Measurements from ENCODE around the gene ELMO1.

ELMO1 gene

GRCh38 chr7:37282093-37282444, 166.6 kb downstream of the ELMO1 start:
- Histone ChIP-seq H3K18ac (ENCODE audit: low read length) (no peak overlapping the region), H3K9me3 (ENCODE audit: insufficient read depth, low read depth, low read length) (no peaks in the 10 kb centered on the region), H4K12ac (ENCODE audit: low read depth, low read length) (no peak overlapping the region), H3K4me2 (ENCODE audit: low read length) (no peak overlapping the region), H3K27ac (ENCODE audit: low read depth, low read length) (peak overlapping the region; percentile 74), H3K79me2 (ENCODE audit: control insufficient read depth, insufficient read depth, low read length, poor library complexity) (peaks cover 10% of the 10 kb centered on the region), H4K91ac (ENCODE audit: low read depth, low read length) (peak overlapping the region; percentile 62), H3K36me3 (ENCODE audit: control insufficient read depth in 1 of 2, insufficient read depth in 2 of 2, low read length in 2 of 2) (peaks cover 0 to 3% of the 10 kb centered on the region in 2 experiments), H2BK120ac (ENCODE audit: insufficient read depth, low read length, poor library complexity) (no peak overlapping the region), H3K4me1 (ENCODE audit: control insufficient read depth in 1 of 2, insufficient read depth in 2 of 2, low read length in 2 of 2) (peaks cover 31 to 41% of the 10 kb centered on the region in 2 experiments), H2BK12ac (ENCODE audit: low read length) (peak overlapping the region; percentile 55), H4K8ac (ENCODE audit: low read depth, low read length) (no peak overlapping the region), H3K79me1 (ENCODE audit: low read length) (peaks cover 23% of the 10 kb centered on the region), H3K27me3 (ENCODE audit: insufficient read depth, low read length) (no peaks in the 10 kb centered on the region), H3K9ac (ENCODE audit: low read length) (no peak overlapping the region), H3K4me3 (ENCODE audit: low read depth, low read length) (no peak overlapping the region), H2AFZ (ENCODE audit: insufficient read depth, low read length, poor library complexity) (no peak overlapping the region), H2AK5ac (ENCODE audit: low read length) (no peak overlapping the region), H3K4ac (ENCODE audit: low read depth, low read length) (no peak overlapping the region), H3K14ac (ENCODE audit: low read length) (no peak overlapping the region), H2BK5ac (ENCODE audit: low read depth, low read length, poor library complexity) (peak overlapping the region; percentile 53), H3K23ac (ENCODE audit: low read length) (no peak overlapping the region)
- WGBS (ENCODE audit: extremely low coverage, insufficient coverage, insufficient read length), result no CpG with 5 or more reads among the region's 4 CpGs
- no peak for DNase-seq

DNA sequence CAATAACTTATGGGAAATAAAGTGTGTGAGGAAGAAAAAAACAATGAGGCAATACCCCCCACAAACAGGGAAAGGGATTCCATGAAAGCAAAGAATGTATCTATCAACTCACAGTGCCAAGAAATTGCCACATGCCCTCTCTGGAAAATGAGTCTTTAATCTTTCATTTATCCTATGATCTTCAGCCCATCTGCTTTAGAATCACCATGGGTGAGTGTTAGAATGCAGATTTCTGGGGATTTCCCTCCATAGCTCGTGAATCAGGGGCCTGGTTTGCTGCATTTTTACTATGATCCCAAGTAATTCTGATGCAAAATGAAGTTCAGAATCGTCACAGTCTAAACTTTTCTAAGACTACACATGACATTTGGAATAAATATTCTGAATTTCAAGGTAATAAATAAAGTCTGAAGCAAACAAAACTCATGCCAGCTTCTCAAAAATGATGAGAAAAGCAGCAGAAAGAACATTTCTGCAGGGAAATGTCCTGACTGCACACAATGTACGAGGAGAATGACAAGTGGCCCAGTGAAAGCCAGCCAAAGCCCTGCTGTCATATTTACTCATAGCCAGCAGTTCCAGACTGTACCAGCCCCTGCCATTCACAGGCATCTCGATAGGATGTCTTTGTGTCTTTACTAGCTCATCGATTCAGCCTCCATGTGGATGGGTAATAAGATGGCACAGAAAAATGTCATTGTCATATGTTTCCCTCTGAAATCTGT, 167.1 kb downstream of the ELMO1 start:
- Histone ChIP-seq H2BK5ac (ENCODE audit: low read depth, low read length, poor library complexity) (peak overlapping the region; percentile 35), H3K23ac (ENCODE audit: low read length) (no peak overlapping the region), H3K14ac (ENCODE audit: low read length) (no peak overlapping the region), H3K4me2 (ENCODE audit: low read length) (no peak overlapping the region), H3K4me1 (ENCODE audit: control insufficient read depth in 1 of 2, insufficient read depth in 2 of 2, low read length in 2 of 2) (peaks cover 32 to 46% of the 10 kb centered on the region in 2 experiments), H2AFZ (ENCODE audit: insufficient read depth, low read length, poor library complexity) (no peak overlapping the region), H3K36me3 (ENCODE audit: control insufficient read depth in 1 of 2, insufficient read depth in 2 of 2, low read length in 2 of 2) (peaks cover 0 to 3% of the 10 kb centered on the region in 2 experiments), H3K4me3 (ENCODE audit: low read depth, low read length) (no peak overlapping the region), H2AK5ac (ENCODE audit: low read length) (no peak overlapping the region), H4K8ac (ENCODE audit: low read depth, low read length) (peak overlapping the region; percentile 19), H3K18ac (ENCODE audit: low read length) (no peak overlapping the region), H3K27me3 (ENCODE audit: insufficient read depth, low read length) (no peaks in the 10 kb centered on the region), H3K9me3 (ENCODE audit: insufficient read depth, low read depth, low read length) (no peaks in the 10 kb centered on the region), H2BK120ac (ENCODE audit: insufficient read depth, low read length, poor library complexity) (no peak overlapping the region), H4K12ac (ENCODE audit: low read depth, low read length) (no peak overlapping the region), H3K79me2 (ENCODE audit: control insufficient read depth, insufficient read depth, low read length, poor library complexity) (peaks cover 12% of the 10 kb centered on the region), H4K91ac (ENCODE audit: low read depth, low read length) (peak overlapping the region; percentile 42), H3K4ac (ENCODE audit: low read depth, low read length) (no peak overlapping the region), H3K9ac (ENCODE audit: low read length) (no peak overlapping the region), H3K79me1 (ENCODE audit: low read length) (peaks cover 25% of the 10 kb centered on the region), H3K27ac (ENCODE audit: low read depth, low read length) (peak overlapping the region; percentile 74), H2BK12ac (ENCODE audit: low read length) (peak overlapping the region; percentile 42)
- no CpG with 5 or more reads among the region's 5 CpGs for WGBS (ENCODE audit: extremely low coverage, insufficient coverage, insufficient read length)
- no peak for DNase-seq

- Histone ChIP-seq H3K27me3 (ENCODE audit: insufficient read depth, low read length) (no peaks in the 10 kb centered on the region), H2BK120ac (ENCODE audit: insufficient read depth, low read length, poor library complexity) (peak overlapping the region; percentile 49), H3K27ac (ENCODE audit: low read depth, low read length) (peak overlapping the region; percentile 16)
These were observed 171.2 kb downstream of the ELMO1 start for GRCh38 chr7:37277513-37277912.

GRCh38 chr7:37275078-37275710, 173.5 kb downstream of the ELMO1 start:
- H3K79me1 ChIP-seq (ENCODE audit: low read length), result peaks cover 12% of the 10 kb centered on the region
- H3K27me3 ChIP-seq (ENCODE audit: insufficient read depth, low read length), result no peaks in the 10 kb centered on the region
- no peak for DNase-seq
- no peak overlapping the region for H3K9ac ChIP-seq (ENCODE audit: low read length)
- H2BK120ac ChIP-seq (ENCODE audit: insufficient read depth, low read length, poor library complexity), result no peak overlapping the region
- H2BK12ac ChIP-seq (ENCODE audit: low read length), result no peak overlapping the region
- H3K4ac ChIP-seq (ENCODE audit: low read depth, low read length), result no peak overlapping the region
- H3K4me2 ChIP-seq (ENCODE audit: low read length), result no peak overlapping the region
- H3K36me3 ChIP-seq (ENCODE audit: control insufficient read depth in 1 of 2, insufficient read depth in 2 of 2, low read length in 2 of 2), result peaks cover 1 to 3% of the 10 kb centered on the region in 2 experiments
- no peak overlapping the region for H2BK5ac ChIP-seq (ENCODE audit: low read depth, low read length, poor library complexity)
- peaks cover 4% of the 10 kb centered on the region for H3K79me2 ChIP-seq (ENCODE audit: control insufficient read depth, insufficient read depth, low read length, poor library complexity)
- no peak overlapping the region for H4K12ac ChIP-seq (ENCODE audit: low read depth, low read length)
- H2AK5ac ChIP-seq (ENCODE audit: low read length), result no peak overlapping the region
- H4K8ac ChIP-seq (ENCODE audit: low read depth, low read length), result no peak overlapping the region
- H3K14ac ChIP-seq (ENCODE audit: low read length), result no peak overlapping the region
- H4K91ac ChIP-seq (ENCODE audit: low read depth, low read length), result peak overlapping the region; percentile 50
- peaks cover 14 to 21% of the 10 kb centered on the region in 2 experiments for H3K4me1 ChIP-seq (ENCODE audit: control insufficient read depth in 1 of 2, insufficient read depth in 2 of 2, low read length in 2 of 2)
- H3K4me3 ChIP-seq (ENCODE audit: low read depth, low read length), result no peak overlapping the region
- H2AFZ ChIP-seq (ENCODE audit: insufficient read depth, low read length, poor library complexity), result no peak overlapping the region
- no peak overlapping the region for H3K18ac ChIP-seq (ENCODE audit: low read length)
- no peaks in the 10 kb centered on the region for H3K9me3 ChIP-seq (ENCODE audit: insufficient read depth, low read depth, low read length)
- WGBS (ENCODE audit: extremely low coverage, insufficient coverage, insufficient read length), result no CpG with 5 or more reads among the region's 5 CpGs
- H3K23ac ChIP-seq (ENCODE audit: low read length), result no peak overlapping the region
- H3K27ac ChIP-seq (ENCODE audit: low read depth, low read length), result peak overlapping the region; percentile 50

More at GRCh38 chr7:37277513-37277912, 171.2 kb downstream of the ELMO1 start:
- Histone ChIP-seq H3K4me3 (ENCODE audit: low read depth, low read length) (no peak overlapping the region), H4K8ac (ENCODE audit: low read depth, low read length) (no peak overlapping the region), H2AK5ac (ENCODE audit: low read length) (no peak overlapping the region), H3K9me3 (ENCODE audit: insufficient read depth, low read depth, low read length) (no peaks in the 10 kb centered on the region), H3K9ac (ENCODE audit: low read length) (no peak overlapping the region), H3K4me1 (ENCODE audit: control insufficient read depth in 1 of 2, insufficient read depth in 2 of 2, low read length in 2 of 2) (peaks cover 14 to 25% of the 10 kb centered on the region in 2 experiments), H3K14ac (ENCODE audit: low read length) (peak overlapping the region; percentile 60), H3K36me3 (ENCODE audit: control insufficient read depth in 1 of 2, insufficient read depth in 2 of 2, low read length in 2 of 2) (peaks cover 0 to 3% of the 10 kb centered on the region in 2 experiments), H2BK5ac (ENCODE audit: low read depth, low read length, poor library complexity) (peak overlapping the region; percentile 73), H3K4me2 (ENCODE audit: low read length) (no peak overlapping the region), H3K79me1 (ENCODE audit: low read length) (peaks cover 12% of the 10 kb centered on the region), H2AFZ (ENCODE audit: insufficient read depth, low read length, poor library complexity) (no peak overlapping the region), H3K4ac (ENCODE audit: low read depth, low read length) (peak overlapping the region; percentile 2), H3K23ac (ENCODE audit: low read length) (no peak overlapping the region), H3K18ac (ENCODE audit: low read length) (peak overlapping the region; percentile 57), H3K79me2 (ENCODE audit: control insufficient read depth, insufficient read depth, low read length, poor library complexity) (peaks cover 4% of the 10 kb centered on the region), H4K12ac (ENCODE audit: low read depth, low read length) (no peak overlapping the region), H2BK12ac (ENCODE audit: low read length) (peak overlapping the region; percentile 62), H4K91ac (ENCODE audit: low read depth, low read length) (peak overlapping the region; percentile 48)
- WGBS (ENCODE audit: extremely low coverage, insufficient coverage, insufficient read length), result no CpG with 5 or more reads among the region's 3 CpGs
- DNase-seq, result peak; percentile 25 to 36

Data from trophoblast cell (in vitro differentiated cells and primary cell).